Mammary epithelial cell (primary cell): ENCODE measurements around the gene GALNT8.

Experiments
- CTCF ChIP-seq, 2 donors: IDR thresholded peaks in 1 of 2; conservative IDR thresholded peaks in 1 of 2; 2 replicates each; pipeline ENCODE4 v1.5.1; 2011 to 2012; ENCODE audit warnings: inconsistent platforms in 2 of 2, low read length in 2 of 2, mild to moderate bottlenecking in 2 of 2, control low read depth in 1 of 2, low read depth in 1 of 2; ENCODE audit not compliant: insufficient read depth in 1 of 2; ENCODE audit errors: extremely low read depth in 1 of 2
- EZH2 ChIP-seq: IDR thresholded peaks from 2 replicates; pipeline ENCODE4 v1.6.1; 2012; ENCODE audit warnings: low read length, inconsistent platforms, borderline replicate concordance

DNA sequence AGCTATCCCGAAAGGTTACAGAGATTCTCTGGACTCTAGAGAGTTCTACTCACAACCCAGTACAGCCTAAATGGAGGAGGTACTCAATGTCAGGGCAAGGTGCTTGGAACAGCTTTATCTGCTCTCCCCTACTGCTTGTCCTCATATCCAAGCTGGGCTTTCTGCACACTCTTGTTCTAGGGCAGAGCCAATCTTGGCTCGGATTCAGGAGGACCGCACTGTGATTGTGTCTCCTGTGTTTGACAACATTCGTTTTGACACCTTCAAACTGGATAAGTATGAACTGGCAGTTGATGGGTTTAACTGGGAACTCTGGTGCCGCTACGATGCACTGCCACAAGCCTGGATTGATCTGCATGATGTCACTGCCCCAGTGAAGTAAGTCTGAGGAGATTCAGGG, 25.0 kb downstream of the GALNT8 start:
- TF ChIP-seq CTCF (conservative IDR thresholded peaks at IDR 0.05 in 1 of 2, IDR thresholded peaks at IDR 0.05 in 1 of 2; ENCODE audit: extremely low read depth in 1 of 2, insufficient read depth in 1 of 2, low read depth in 1 of 2, low read length in 2 of 2) (no peak), EZH2 (no peak)
